NOMO-1 treated with DMSO at 0.1 percent for 48 hours (cell line): ENCODE results near the gene CTNNA3.

Experiments
- DNase-seq: peaks from one replicate; lab custom pipeline; 2025; ENCODE audit not compliant: unreplicated experiment; lab: John Stamatoyannopoulos, UW

The CTNNA3 gene

GRCh38 chr10:66026321-66026720, 1669.7 kb downstream of the CTNNA3 start:
- no peak for DNase-seq

GRCh38 chr10:66025186-66025585, 1670.8 kb downstream of the CTNNA3 start:
- DNase-seq: no peak

- DNase-seq: no peak
Observed at GRCh38 chr10:66021423-66021822, 1674.6 kb downstream of the CTNNA3 start.

- no peak for DNase-seq
Observed at GRCh38 chr10:66008221-66008620, 1687.8 kb downstream of the CTNNA3 start.

- no peak for DNase-seq
Observed at GRCh38 chr10:66006411-66006810, 1689.6 kb downstream of the CTNNA3 start.

GRCh38 chr10:65993451-65993850, 1702.5 kb downstream of the CTNNA3 start:
- DNase-seq: no peak

GRCh38 chr10:65968871-65969270, 1727.1 kb downstream of the CTNNA3 start:
- DNase-seq: no peak

GRCh38 chr10:65968437-65968836, 1727.6 kb downstream of the CTNNA3 start:
- no peak for DNase-seq

- no peak for DNase-seq
Observed at GRCh38 chr10:65964205-65964604, 1731.8 kb downstream of the CTNNA3 start.

- DNase-seq: no peak
Observed at GRCh38 chr10:65952086-65952485, 1743.9 kb downstream of the CTNNA3 start.

- peak; percentile 2 for DNase-seq
Observed at GRCh38 chr10:65950075-65950474, 1745.9 kb downstream of the CTNNA3 start.

- DNase-seq: no peak
Observed at GRCh38 chr10:65949526-65949925, 1746.5 kb downstream of the CTNNA3 start.

- DNase-seq: no peak
Observed at GRCh38 chr10:65945061-65945460, 1750.9 kb downstream of the CTNNA3 start.

- no peak for DNase-seq
Observed at GRCh38 chr10:65943451-65943850, 1752.5 kb downstream of the CTNNA3 start.

GRCh38 chr10:65940816-65941662, 1755.0 kb downstream of the CTNNA3 start:
- no peak for DNase-seq

- DNase-seq: no peak
Observed at GRCh38 chr10:65940105-65940504, 1755.9 kb downstream of the CTNNA3 start.

GRCh38 chr10:65931291-65932070, 1764.5 kb downstream of the CTNNA3 start:
- DNase-seq: no peak

GRCh38 chr10:65911151-65911835, 1784.7 kb downstream of the CTNNA3 start:
- no peak for DNase-seq

GRCh38 chr10:65910209-65910608, 1785.8 kb downstream of the CTNNA3 start:
- no peak for DNase-seq

GRCh38 chr10:65907199-65907712, 1788.7 kb downstream of the CTNNA3 start:
- DNase-seq: no peak

GRCh38 chr10:65903620-65904019, 1792.4 kb downstream of the CTNNA3 start:
- DNase-seq: no peak
